Central memory CD8-positive, alpha-beta T cell (primary cell): ENCODE measurements around the gene KRTAP5-10.
"Not testable (repeated sequence)": the region's sequence is repeated elsewhere in the genome, so short reads cannot be mapped to it uniquely, and the experiment has no call there.

Source experiments
- ATAC-seq: fragments of 150-1000 bp; cut with Tn5 transposase; replicated peaks from 2 replicates; pipeline ENCODE4 v1.10.0; 2022; ENCODE audit warnings: mild to moderate bottlenecking, moderate FRiP score, moderate number of reproducible peaks; ENCODE audit not compliant: poor library complexity, severe bottlenecking; ENCODE audit errors: extremely low read depth
- DNase-seq, 2 donors: peaks; one replicate each; pipeline ENCODE4 v3.0.0; 2021; ENCODE audit warnings: low spot score in 2 of 2
- H3K27ac Mint-ChIP-seq: one replicate; pipeline ENCODE4 v1.8.0; 2022; ENCODE audit warnings: low read depth, mild to moderate bottlenecking, moderate library complexity, mixed read lengths
- H3K27me3 Mint-ChIP-seq: one replicate; pipeline ENCODE4 v1.8.0; 2022; ENCODE audit warnings: mixed read lengths
- H3K36me3 Mint-ChIP-seq: one replicate; pipeline ENCODE4 v1.8.0; 2022; ENCODE audit warnings: mild to moderate bottlenecking, moderate library complexity, mixed read lengths; ENCODE audit not compliant: insufficient read depth
- H3K4me1 Mint-ChIP-seq: one replicate; pipeline ENCODE4 v1.8.0; 2022; ENCODE audit warnings: mixed read lengths
- H3K4me3 Mint-ChIP-seq: one replicate; pipeline ENCODE4 v1.8.0; 2022; ENCODE audit warnings: mild to moderate bottlenecking, moderate library complexity, mixed read lengths
- H3K9me3 Mint-ChIP-seq: one replicate; pipeline ENCODE4 v1.8.0; 2022; ENCODE audit warnings: mixed read lengths

KRTAP5-10 gene

GRCh38 chr11:71535825-71536224 is 29.5 kb upstream of the KRTAP5-10 start:
- no peak for DNase-seq
- H3K4me3 Mint-ChIP-seq, result no peak overlapping the region
- no peak for ATAC-seq
- H3K27ac Mint-ChIP-seq, result no peak overlapping the region
- H3K9me3 Mint-ChIP-seq, result peaks cover 4% of the 10 kb centered on the region
- peaks cover 42% of the 10 kb centered on the region for H3K27me3 Mint-ChIP-seq
- H3K36me3 Mint-ChIP-seq, result no peaks in the 10 kb centered on the region
- no peaks in the 10 kb centered on the region for H3K4me1 Mint-ChIP-seq

GRCh38 chr11:71537537-71537936 is 27.8 kb upstream of the KRTAP5-10 start:
- Mint-ChIP-seq H3K9me3 (peaks cover 11% of the 10 kb centered on the region), H3K36me3 (no peaks in the 10 kb centered on the region), H3K4me3 (no peak overlapping the region), H3K27me3 (peaks cover 60% of the 10 kb centered on the region), H3K4me1 (no peaks in the 10 kb centered on the region), H3K27ac (no peak overlapping the region)
- no peak for DNase-seq
- no peak for ATAC-seq

GRCh38 chr11:71537977-71538665 is 27.2 kb upstream of the KRTAP5-10 start, which contains the start of gene KRTAP5-8:
TSS of gene KRTAP5-8 (plus strand) at chr11:71538025. CDS start at chr11:71538056, 31 bp downstream.
- H3K27ac Mint-ChIP-seq, H3K36me3 Mint-ChIP-seq, H3K4me1 Mint-ChIP-seq, H3K4me3 Mint-ChIP-seq, DNase-seq, ATAC-seq: not testable (repeated sequence)
- H3K9me3 Mint-ChIP-seq, result peaks cover 11% of the 10 kb centered on the region
- H3K27me3 Mint-ChIP-seq, result peaks cover 65% of the 10 kb centered on the region

- Mint-ChIP-seq H3K9me3 (peaks cover 11% of the 10 kb centered on the region), H3K27ac (no peak overlapping the region), H3K4me1 (peaks cover 7% of the 10 kb centered on the region), H3K4me3 (no peak overlapping the region), H3K27me3 (peaks cover 68% of the 10 kb centered on the region), H3K36me3 (peaks cover 2% of the 10 kb centered on the region)
- DNase-seq, result no peak
- ATAC-seq, result no peak
Observed at GRCh38 chr11:71538666-71538990, 26.7 kb upstream of the KRTAP5-10 start.

- Mint-ChIP-seq H3K9me3 (peaks cover 11% of the 10 kb centered on the region), H3K27ac (no peak overlapping the region), H3K27me3 (peaks cover 68% of the 10 kb centered on the region), H3K4me3 (no peak overlapping the region), H3K4me1 (peaks cover 11% of the 10 kb centered on the region), H3K36me3 (peaks cover 2% of the 10 kb centered on the region)
- no peak for ATAC-seq
- DNase-seq, result no peak
Observed at GRCh38 chr11:71539017-71539416, 26.3 kb upstream of the KRTAP5-10 start.

GRCh38 chr11:71539971-71540370 is 25.4 kb upstream of the KRTAP5-10 start:
- not testable (repeated sequence) for H3K27ac Mint-ChIP-seq, H3K36me3 Mint-ChIP-seq, H3K4me3 Mint-ChIP-seq, DNase-seq, ATAC-seq
- peaks cover 11% of the 10 kb centered on the region for H3K9me3 Mint-ChIP-seq
- peaks cover 15% of the 10 kb centered on the region for H3K4me1 Mint-ChIP-seq
- H3K27me3 Mint-ChIP-seq, result peaks cover 72% of the 10 kb centered on the region

- not testable (repeated sequence) for DNase-seq, H3K4me3 Mint-ChIP-seq, H3K36me3 Mint-ChIP-seq, ATAC-seq, H3K27ac Mint-ChIP-seq
- Mint-ChIP-seq H3K4me1 (peaks cover 15% of the 10 kb centered on the region), H3K9me3 (peaks cover 11% of the 10 kb centered on the region), H3K27me3 (peaks cover 77% of the 10 kb centered on the region)
Observed at GRCh38 chr11:71540521-71541304, 24.6 kb upstream of the KRTAP5-10 start.

GRCh38 chr11:71542382-71542781 is 23.0 kb upstream of the KRTAP5-10 start:
- Mint-ChIP-seq H3K36me3 (peaks cover 2% of the 10 kb centered on the region), H3K4me3 (no peak overlapping the region), H3K9me3 (peaks cover 11% of the 10 kb centered on the region), H3K27me3 (peaks cover 74% of the 10 kb centered on the region), H3K4me1 (peaks cover 15% of the 10 kb centered on the region), H3K27ac (no peak overlapping the region)
- no peak for ATAC-seq
- DNase-seq, result no peak

GRCh38 chr11:71542879-71543777 is 22.2 kb upstream of the KRTAP5-10 start:
- DNase-seq, result no peak
- ATAC-seq, result no peak
- Mint-ChIP-seq H3K36me3 (peaks cover 2% of the 10 kb centered on the region), H3K4me1 (peaks cover 15% of the 10 kb centered on the region), H3K4me3 (no peak overlapping the region), H3K9me3 (peaks cover 11% of the 10 kb centered on the region), H3K27ac (no peak overlapping the region), H3K27me3 (peaks cover 78% of the 10 kb centered on the region)

- Mint-ChIP-seq H3K4me1 (peaks cover 15% of the 10 kb centered on the region), H3K4me3 (no peak overlapping the region), H3K27me3 (peaks cover 81% of the 10 kb centered on the region), H3K9me3 (peaks cover 11% of the 10 kb centered on the region), H3K36me3 (peaks cover 2% of the 10 kb centered on the region), H3K27ac (no peak overlapping the region)
- ATAC-seq (no peak), DNase-seq (no peak)
Observed at GRCh38 chr11:71543866-71544265, 21.5 kb upstream of the KRTAP5-10 start.

- H3K36me3 Mint-ChIP-seq, result peaks cover 2% of the 10 kb centered on the region
- H3K4me3 Mint-ChIP-seq, result no peak overlapping the region
- H3K27me3 Mint-ChIP-seq, result peaks cover 81% of the 10 kb centered on the region
- peaks cover 11% of the 10 kb centered on the region for H3K9me3 Mint-ChIP-seq
- ATAC-seq (no peak), DNase-seq (no peak)
- H3K4me1 Mint-ChIP-seq, result peaks cover 15% of the 10 kb centered on the region
- no peak overlapping the region for H3K27ac Mint-ChIP-seq
Observed at GRCh38 chr11:71544525-71545214, 20.7 kb upstream of the KRTAP5-10 start.

GRCh38 chr11:71545405-71545966 is 19.9 kb upstream of the KRTAP5-10 start:
- Mint-ChIP-seq H3K36me3 (peaks cover 2% of the 10 kb centered on the region), H3K4me3 (no peak overlapping the region), H3K4me1 (peaks cover 15% of the 10 kb centered on the region), H3K27me3 (peaks cover 84% of the 10 kb centered on the region), H3K27ac (no peak overlapping the region), H3K9me3 (peaks cover 10% of the 10 kb centered on the region)
- ATAC-seq (no peak), DNase-seq (no peak)
